Right lobe of liver (tissue), 4 donors: Measurements from ENCODE around the gene PGM2.

ENCODE experiments used
- POLR2A ChIP-seq: fragments of 450-650 bp; IDR thresholded peaks from one replicate; pipeline ENCODE4 v1.6.1; 2017; ENCODE audit warnings: antibody characterized with exemption, mild to moderate bottlenecking
- TF ChIP-seq, protein P1 (sequence below), 4 donors: fragments of 200-600 bp in 3 of 4; fragments of 450-650 bp in 1 of 4; IDR thresholded peaks; one replicate each; pipeline versions ENCODE4 v1.5.1 to v1.8.0; 2016 to 2022; ENCODE audit warnings: antibody characterized with exemption in 4 of 4, mild to moderate bottlenecking in 2 of 4
- donor health status: DM: no; HTN: no; CAD: no.
- donor health status: DM: no; HTN: no; CAD: no.
- donor health status: DM: no; HTN: yes; CAD: no.

DNA sequence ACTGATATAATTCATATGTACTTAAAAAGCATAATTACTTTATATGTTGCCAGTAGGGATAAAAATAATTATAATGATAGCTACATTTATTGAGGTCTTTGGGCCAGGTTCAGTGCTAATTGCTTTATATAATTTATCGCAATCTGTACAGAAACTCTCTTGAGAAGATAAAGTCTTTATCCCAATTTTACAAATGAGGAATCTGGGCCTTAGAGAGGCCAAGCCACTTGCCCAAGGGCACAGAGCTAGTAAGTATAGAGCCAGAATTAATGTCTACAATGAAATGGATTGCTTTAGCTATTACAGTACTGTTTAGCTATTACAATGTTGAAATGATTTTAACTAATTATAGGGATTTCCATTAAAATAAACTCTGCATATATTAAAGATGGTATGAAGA, 33.8 kb downstream of the PGM2 start:
- TF ChIP-seq, protein P1, sequence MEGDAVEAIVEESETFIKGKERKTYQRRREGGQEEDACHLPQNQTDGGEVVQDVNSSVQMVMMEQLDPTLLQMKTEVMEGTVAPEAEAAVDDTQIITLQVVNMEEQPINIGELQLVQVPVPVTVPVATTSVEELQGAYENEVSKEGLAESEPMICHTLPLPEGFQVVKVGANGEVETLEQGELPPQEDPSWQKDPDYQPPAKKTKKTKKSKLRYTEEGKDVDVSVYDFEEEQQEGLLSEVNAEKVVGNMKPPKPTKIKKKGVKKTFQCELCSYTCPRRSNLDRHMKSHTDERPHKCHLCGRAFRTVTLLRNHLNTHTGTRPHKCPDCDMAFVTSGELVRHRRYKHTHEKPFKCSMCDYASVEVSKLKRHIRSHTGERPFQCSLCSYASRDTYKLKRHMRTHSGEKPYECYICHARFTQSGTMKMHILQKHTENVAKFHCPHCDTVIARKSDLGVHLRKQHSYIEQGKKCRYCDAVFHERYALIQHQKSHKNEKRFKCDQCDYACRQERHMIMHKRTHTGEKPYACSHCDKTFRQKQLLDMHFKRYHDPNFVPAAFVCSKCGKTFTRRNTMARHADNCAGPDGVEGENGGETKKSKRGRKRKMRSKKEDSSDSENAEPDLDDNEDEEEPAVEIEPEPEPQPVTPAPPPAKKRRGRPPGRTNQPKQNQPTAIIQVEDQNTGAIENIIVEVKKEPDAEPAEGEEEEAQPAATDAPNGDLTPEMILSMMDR (IDR thresholded peaks at IDR 0.05) = no peak
- TF ChIP-seq POLR2A = no peak
